ENCODE results near the gene LEKR1. TPM values are rescaled to one million over a fixed set of nuclear protein-coding genes. Genes with fewer than 3 reads are reported as not detected.

LEKR1 gene
- polyA plus RNA-seq, 1 experiment, result 0.12 TPM

- DNase-seq (ENCODE audit: low read depth), result no peak
- CTCF ChIA-PET, result interaction anchor here (0.8 to 0.9 kb wide), 2 partner anchors 245 to 301 kb away, joined by 3 to 4 read pairs; no protein-coding TSS in a partner anchor
- H3K4me3 ChIP-seq (ENCODE audit: low read depth, low read length), result no peak overlapping the region
- no peak for TF ChIP-seq CTCF (IDR thresholded peaks at IDR 0.05; ENCODE audit: insufficient read depth, low read depth, low read length)
- H3K27me3 ChIP-seq (ENCODE audit: control insufficient read depth, insufficient read depth, low read length), result no peaks in the 10 kb centered on the region
- H3K36me3 ChIP-seq (ENCODE audit: control insufficient read depth, insufficient read depth, low read length), result no peaks in the 10 kb centered on the region
- POLR2A ChIA-PET, result no interaction called here
Measured at GRCh38 chr3:156836701-156837100, 10.5 kb downstream of the LEKR1 start.

- POLR2A ChIA-PET, result no interaction called here
- no peaks in the 10 kb centered on the region for H3K27me3 ChIP-seq (ENCODE audit: control insufficient read depth, insufficient read depth, low read length)
- DNase-seq (ENCODE audit: low read depth), result no peak
- no peak for TF ChIP-seq CTCF (IDR thresholded peaks at IDR 0.05; ENCODE audit: insufficient read depth, low read depth, low read length)
- CTCF ChIA-PET, result interaction anchor here (0.8 to 0.9 kb wide), 2 partner anchors 244 to 300 kb away, joined by 3 to 4 read pairs; no protein-coding TSS in a partner anchor
- H3K4me3 ChIP-seq (ENCODE audit: low read depth, low read length), result no peak overlapping the region
- no peaks in the 10 kb centered on the region for H3K36me3 ChIP-seq (ENCODE audit: control insufficient read depth, insufficient read depth, low read length)
Measured at GRCh38 chr3:156837115-156837514, 11.0 kb downstream of the LEKR1 start.

GRCh38 chr3:156838035-156838434 lies 11.9 kb downstream of the LEKR1 start:
- H3K27me3 ChIP-seq (ENCODE audit: control insufficient read depth, insufficient read depth, low read length), result no peaks in the 10 kb centered on the region
- DNase-seq (ENCODE audit: low read depth), result no peak
- no peak for TF ChIP-seq CTCF (IDR thresholded peaks at IDR 0.05; ENCODE audit: insufficient read depth, low read depth, low read length)
- CTCF ChIA-PET, result no interaction called here
- H3K36me3 ChIP-seq (ENCODE audit: control insufficient read depth, insufficient read depth, low read length), result no peaks in the 10 kb centered on the region
- no peak overlapping the region for H3K4me3 ChIP-seq (ENCODE audit: low read depth, low read length)
- POLR2A ChIA-PET, result no interaction called here

GRCh38 chr3:156840826-156841689 lies 14.9 kb downstream of the LEKR1 start:
- no peak for DNase-seq (ENCODE audit: low read depth)
- H3K27me3 ChIP-seq (ENCODE audit: control insufficient read depth, insufficient read depth, low read length), result no peaks in the 10 kb centered on the region
- ChIA-PET CTCF (no interaction called here), POLR2A (interaction anchor here (0.6 kb wide), 1 partner anchor 824 kb away, joined by 3 read pairs; no protein-coding TSS in a partner anchor)
- TF ChIP-seq CTCF (IDR thresholded peaks at IDR 0.05; ENCODE audit: insufficient read depth, low read depth, low read length), result no peak
- H3K4me3 ChIP-seq (ENCODE audit: low read depth, low read length), result no peak overlapping the region
- H3K36me3 ChIP-seq (ENCODE audit: control insufficient read depth, insufficient read depth, low read length), result no peaks in the 10 kb centered on the region

- no peak for TF ChIP-seq CTCF (IDR thresholded peaks at IDR 0.05; ENCODE audit: insufficient read depth, low read depth, low read length)
- H3K4me3 ChIP-seq (ENCODE audit: low read depth, low read length), result no peak overlapping the region
- H3K36me3 ChIP-seq (ENCODE audit: control insufficient read depth, insufficient read depth, low read length), result no peaks in the 10 kb centered on the region
- DNase-seq (ENCODE audit: low read depth), result no peak
- H3K27me3 ChIP-seq (ENCODE audit: control insufficient read depth, insufficient read depth, low read length), result no peaks in the 10 kb centered on the region
- CTCF ChIA-PET, result no interaction called here
- POLR2A ChIA-PET, result no interaction called here
Measured at GRCh38 chr3:156843071-156843808, 17.1 kb downstream of the LEKR1 start.
